ENCODE measurements around the gene PIP5KL1.

DNA sequence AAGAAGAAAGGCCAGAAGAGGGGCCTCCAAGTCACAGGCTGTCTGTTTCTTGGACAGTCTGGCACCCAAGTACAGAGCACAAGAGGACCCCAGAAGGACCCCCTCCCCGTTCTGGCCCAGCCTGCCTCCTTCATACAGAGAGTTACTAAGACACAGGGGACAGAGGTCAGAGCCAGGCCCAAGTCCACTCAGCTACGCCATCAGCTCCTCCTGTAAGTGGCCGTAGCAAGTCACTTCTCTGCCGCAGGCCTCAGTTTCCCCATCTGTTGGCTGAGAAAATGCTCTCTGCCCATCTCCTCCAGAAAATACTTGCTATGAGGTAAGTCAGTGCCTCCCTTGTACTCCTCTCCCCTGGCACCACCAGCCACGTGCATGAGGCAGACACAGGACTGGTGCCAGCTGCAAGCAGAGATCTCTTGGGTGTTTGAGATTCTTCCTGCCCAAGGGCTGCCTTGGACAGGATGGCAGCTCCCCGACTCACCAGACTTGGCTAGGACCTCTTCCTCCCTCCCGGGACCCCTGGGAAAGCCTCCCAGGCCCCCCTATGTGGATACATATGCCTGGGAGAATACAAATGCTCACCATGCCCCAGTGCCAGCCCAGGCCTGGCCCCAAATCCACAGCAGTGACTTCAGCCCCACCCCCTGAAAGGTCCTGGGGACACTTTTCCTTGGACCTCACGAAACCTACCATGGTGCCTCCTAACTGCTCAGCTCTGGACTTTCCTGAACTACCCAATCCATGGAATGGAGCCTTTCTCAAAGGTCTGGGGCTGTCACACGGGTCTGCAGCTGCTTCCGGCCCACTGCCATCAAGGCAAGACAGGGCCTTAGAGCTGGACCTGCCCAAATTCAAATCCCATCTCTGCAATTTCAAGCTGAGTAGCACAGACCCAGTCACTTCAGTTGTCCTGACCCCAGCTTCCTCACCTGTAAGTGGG is 45.1 kb upstream of the PIP5KL1 start:
- TF ChIP-seq, protein P1, sequence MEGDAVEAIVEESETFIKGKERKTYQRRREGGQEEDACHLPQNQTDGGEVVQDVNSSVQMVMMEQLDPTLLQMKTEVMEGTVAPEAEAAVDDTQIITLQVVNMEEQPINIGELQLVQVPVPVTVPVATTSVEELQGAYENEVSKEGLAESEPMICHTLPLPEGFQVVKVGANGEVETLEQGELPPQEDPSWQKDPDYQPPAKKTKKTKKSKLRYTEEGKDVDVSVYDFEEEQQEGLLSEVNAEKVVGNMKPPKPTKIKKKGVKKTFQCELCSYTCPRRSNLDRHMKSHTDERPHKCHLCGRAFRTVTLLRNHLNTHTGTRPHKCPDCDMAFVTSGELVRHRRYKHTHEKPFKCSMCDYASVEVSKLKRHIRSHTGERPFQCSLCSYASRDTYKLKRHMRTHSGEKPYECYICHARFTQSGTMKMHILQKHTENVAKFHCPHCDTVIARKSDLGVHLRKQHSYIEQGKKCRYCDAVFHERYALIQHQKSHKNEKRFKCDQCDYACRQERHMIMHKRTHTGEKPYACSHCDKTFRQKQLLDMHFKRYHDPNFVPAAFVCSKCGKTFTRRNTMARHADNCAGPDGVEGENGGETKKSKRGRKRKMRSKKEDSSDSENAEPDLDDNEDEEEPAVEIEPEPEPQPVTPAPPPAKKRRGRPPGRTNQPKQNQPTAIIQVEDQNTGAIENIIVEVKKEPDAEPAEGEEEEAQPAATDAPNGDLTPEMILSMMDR (conservative IDR thresholded peaks at IDR 0.05; ENCODE audit: low read depth, low read length), result no peak
- TF ChIP-seq EZH2 (IDR thresholded peaks at IDR 0.05; ENCODE audit: low read length, unreplicated experiment) (no peak), EZH2phosphoT487 (IDR thresholded peaks at IDR 0.05; ENCODE audit: borderline replicate concordance, low read length) (no peak)
